ENCODE data around the gene CLDN19.

DNA sequence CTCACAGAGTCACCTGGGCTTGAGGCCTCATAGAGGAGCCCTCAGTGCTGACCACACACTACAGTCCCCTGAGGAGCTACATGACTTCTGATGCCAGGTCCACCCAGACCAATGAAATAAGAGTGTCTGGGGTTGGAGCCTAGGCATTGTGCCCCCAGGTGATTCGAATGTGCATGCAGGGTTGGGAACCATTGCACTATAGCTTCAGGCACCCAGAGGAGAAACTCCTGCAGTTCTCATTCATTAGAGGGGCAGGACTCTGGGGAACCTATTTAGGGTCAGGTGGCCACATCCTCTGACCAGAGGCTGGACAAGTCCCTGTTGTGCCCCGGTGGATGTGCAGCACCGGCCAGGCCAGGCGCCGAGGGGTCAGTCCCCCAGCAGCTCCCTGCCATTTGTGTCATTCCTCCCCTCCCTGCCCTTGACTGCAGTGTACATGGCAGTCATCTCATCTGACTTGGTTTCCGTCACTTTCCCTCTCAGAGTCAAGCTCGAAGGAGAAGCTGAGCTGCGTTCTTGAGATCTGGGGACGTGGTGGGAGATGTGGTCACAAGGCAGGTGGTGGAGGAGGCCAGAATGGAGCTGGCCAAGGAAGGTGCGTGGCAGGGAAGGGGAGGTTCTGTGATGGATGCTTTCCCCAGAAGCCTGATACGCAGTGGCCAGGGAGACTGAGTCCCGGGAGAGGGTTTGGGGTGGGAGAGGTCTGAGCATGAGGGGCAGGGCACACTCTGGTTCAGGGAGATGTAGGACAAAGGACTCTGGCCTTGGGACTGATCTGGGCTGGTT, 6.4 kb downstream of the CLDN19 start:
- TF ChIP-seq FOXP2 (optimal IDR thresholded peaks at IDR 0.05; ENCODE audit: borderline replicate concordance, extremely low read depth, extremely low read length, insufficient read depth) (no peak), POLR2AphosphoS5 (IDR thresholded peaks at IDR 0.05; ENCODE audit: low read depth, low read length) (no peak), TAF1 (IDR thresholded peaks at IDR 0.05; ENCODE audit: borderline replicate concordance, insufficient read depth, low read length) (no peak), SIN3A (IDR thresholded peaks at IDR 0.05; ENCODE audit: borderline replicate concordance, insufficient read depth, low read length) (no peak)
- TF ChIP-seq, protein P1, sequence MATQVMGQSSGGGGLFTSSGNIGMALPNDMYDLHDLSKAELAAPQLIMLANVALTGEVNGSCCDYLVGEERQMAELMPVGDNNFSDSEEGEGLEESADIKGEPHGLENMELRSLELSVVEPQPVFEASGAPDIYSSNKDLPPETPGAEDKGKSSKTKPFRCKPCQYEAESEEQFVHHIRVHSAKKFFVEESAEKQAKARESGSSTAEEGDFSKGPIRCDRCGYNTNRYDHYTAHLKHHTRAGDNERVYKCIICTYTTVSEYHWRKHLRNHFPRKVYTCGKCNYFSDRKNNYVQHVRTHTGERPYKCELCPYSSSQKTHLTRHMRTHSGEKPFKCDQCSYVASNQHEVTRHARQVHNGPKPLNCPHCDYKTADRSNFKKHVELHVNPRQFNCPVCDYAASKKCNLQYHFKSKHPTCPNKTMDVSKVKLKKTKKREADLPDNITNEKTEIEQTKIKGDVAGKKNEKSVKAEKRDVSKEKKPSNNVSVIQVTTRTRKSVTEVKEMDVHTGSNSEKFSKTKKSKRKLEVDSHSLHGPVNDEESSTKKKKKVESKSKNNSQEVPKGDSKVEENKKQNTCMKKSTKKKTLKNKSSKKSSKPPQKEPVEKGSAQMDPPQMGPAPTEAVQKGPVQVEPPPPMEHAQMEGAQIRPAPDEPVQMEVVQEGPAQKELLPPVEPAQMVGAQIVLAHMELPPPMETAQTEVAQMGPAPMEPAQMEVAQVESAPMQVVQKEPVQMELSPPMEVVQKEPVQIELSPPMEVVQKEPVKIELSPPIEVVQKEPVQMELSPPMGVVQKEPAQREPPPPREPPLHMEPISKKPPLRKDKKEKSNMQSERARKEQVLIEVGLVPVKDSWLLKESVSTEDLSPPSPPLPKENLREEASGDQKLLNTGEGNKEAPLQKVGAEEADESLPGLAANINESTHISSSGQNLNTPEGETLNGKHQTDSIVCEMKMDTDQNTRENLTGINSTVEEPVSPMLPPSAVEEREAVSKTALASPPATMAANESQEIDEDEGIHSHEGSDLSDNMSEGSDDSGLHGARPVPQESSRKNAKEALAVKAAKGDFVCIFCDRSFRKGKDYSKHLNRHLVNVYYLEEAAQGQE (IDR thresholded peaks at IDR 0.05; ENCODE audit: insufficient read depth in 1 of 2, low read depth in 2 of 2, low read length in 2 of 2): no peak
